ENCODE results near the gene C1RL. TPM values are rescaled to one million over a fixed set of nuclear protein-coding genes. Genes with fewer than 3 reads are reported as not detected.
A peak's percentile ranks its signal among the peaks of the same experiment; 100 is the strongest.

Gene C1RL
- total RNA-seq, 1 experiment from 2014 or later: 8.9 TPM

- H3K79me2 ChIP-seq (ENCODE audit: low read length): no peaks in the 10 kb centered on the region
- TF ChIP-seq CTCF (conservative IDR thresholded peaks at IDR 0.05; ENCODE audit: low read depth, low read length) (no peak), EZH2 (IDR thresholded peaks at IDR 0.05; ENCODE audit: low read length, unreplicated experiment) (no peak), EZH2phosphoT487 (IDR thresholded peaks at IDR 0.05; ENCODE audit: borderline replicate concordance, low read length) (no peak)
- BruUV-seq (replicated peaks): no TSS peak
- H3K4me3 ChIP-seq (ENCODE audit: low read length): no peak overlapping the region
- no peaks in the 10 kb centered on the region for H3K9me3 ChIP-seq (ENCODE audit: low read length)
- H3F3A ChIP-seq (ENCODE audit: low read length, unreplicated experiment): no peaks in the 10 kb centered on the region
- no peaks in the 10 kb centered on the region for H3K9me2 ChIP-seq (replicated peaks; ENCODE audit: low read length)
- ChIA-PET CTCF (no interaction called here), POLR2A (ENCODE audit: unreplicated experiment) (no interaction called here)
- no peak overlapping the region for H2AFZ ChIP-seq (ENCODE audit: low read length)
- DNase-seq (no peak), ATAC-seq (no peak)
- intact Hi-C loops (cut with micrococcal nuclease): no loop called here
- H3K36me3 ChIP-seq (ENCODE audit: low read depth, low read length): no peaks in the 10 kb centered on the region
- no peaks in the 10 kb centered on the region for H3K27me3 ChIP-seq (ENCODE audit: low read length)
- H3K27ac ChIP-seq (ENCODE audit: low read length): no peak overlapping the region
- H4K20me1 ChIP-seq (ENCODE audit: low read length): no peaks in the 10 kb centered on the region
- H3K9ac ChIP-seq (ENCODE audit: low read length): no peak overlapping the region
- peaks cover 2% of the 10 kb centered on the region for H3K4me1 ChIP-seq (ENCODE audit: insufficient read depth, low read length)
- no peak overlapping the region for H3K4me2 ChIP-seq (ENCODE audit: low read length)
Observed at GRCh38 chr12:7134396-7135166, 25.6 kb upstream of the C1RL start.

- Histone ChIP-seq H3K27me3 (ENCODE audit: low read length) (no peaks in the 10 kb centered on the region), H3K27ac (ENCODE audit: low read length) (no peak overlapping the region), H3K4me1 (ENCODE audit: insufficient read depth, low read length) (peaks cover 7% of the 10 kb centered on the region), H3K9me2 (replicated peaks; ENCODE audit: low read length) (no peaks in the 10 kb centered on the region), H2AFZ (ENCODE audit: low read length) (peak overlapping the region; percentile 93; the same call in 1 of the 2 replicates), H3K9ac (ENCODE audit: low read length) (no peak overlapping the region), H3K79me2 (ENCODE audit: low read length) (no peaks in the 10 kb centered on the region), H3F3A (ENCODE audit: low read length, unreplicated experiment) (no peaks in the 10 kb centered on the region), H3K4me2 (ENCODE audit: low read length) (peak overlapping the region; percentile 91), H4K20me1 (ENCODE audit: low read length) (no peaks in the 10 kb centered on the region), H3K9me3 (ENCODE audit: low read length) (no peaks in the 10 kb centered on the region), H3K4me3 (ENCODE audit: low read length) (peak overlapping the region; percentile 81), H3K36me3 (ENCODE audit: low read depth, low read length) (no peaks in the 10 kb centered on the region)
- DNase-seq (no peak), ATAC-seq (no peak)
- intact Hi-C loops (cut with micrococcal nuclease): no loop called here
- POLR2A ChIA-PET (ENCODE audit: unreplicated experiment): no interaction called here
- TF ChIP-seq EZH2 (IDR thresholded peaks at IDR 0.05; ENCODE audit: low read length, unreplicated experiment) (no peak), CTCF (conservative IDR thresholded peaks at IDR 0.05; ENCODE audit: low read depth, low read length) (no peak), EZH2phosphoT487 (IDR thresholded peaks at IDR 0.05; ENCODE audit: borderline replicate concordance, low read length) (no peak)
- CTCF ChIA-PET: no interaction called here
- no TSS peak for BruUV-seq (replicated peaks)
Observed at GRCh38 chr12:7131502-7131866, 22.5 kb upstream of the C1RL start.

All from PC-3 (cell line).